Stimulated activated CD8-positive, alpha-beta memory T cell treated with anti-CD3 and anti-CD28 coated beads, Interleukin-15, amount 100 ng/mL, for 48 hours (primary cell): Measurements from ENCODE around the gene KRTAP2-2.
"Not testable (repeated sequence)": the region's sequence is repeated elsewhere in the genome, so short reads cannot be mapped to it uniquely, and the experiment has no call there.

ENCODE experiments used
- DNase-seq, 2 donors: peaks; one replicate each; pipeline ENCODE4 v3.0.0-alpha.2; 2020; ENCODE audit warnings: low read depth in 2 of 2

The KRTAP2-2 gene

GRCh38 chr17:41064301-41064700, 9.3 kb upstream of the KRTAP2-2 start:
- no peak for DNase-seq

GRCh38 chr17:41063449-41063848, 8.4 kb upstream of the KRTAP2-2 start:
- DNase-seq, result no peak

- DNase-seq, result no peak
Measured at GRCh38 chr17:41061964-41062363, 6.9 kb upstream of the KRTAP2-2 start.

- DNase-seq, result no peak
Measured at GRCh38 chr17:41060052-41060604, 5.1 kb upstream of the KRTAP2-2 start, which contains the start of gene KRTAP2-3. Gene KRTAP2-3 (minus strand): TSS chr17:41060114. CDS start chr17:41060050, 64 bp downstream.

GRCh38 chr17:41059276-41060051, 4.4 kb upstream of the KRTAP2-2 start:
- not testable (repeated sequence) for DNase-seq

- DNase-seq, result no peak
Measured at GRCh38 chr17:41058741-41059140, 3.7 kb upstream of the KRTAP2-2 start.

- no peak for DNase-seq
Measured at GRCh38 chr17:41057547-41057946, 2.5 kb upstream of the KRTAP2-2 start.

- not testable (repeated sequence) for DNase-seq
Measured at GRCh38 chr17:41054556-41054955, 474 bp downstream of the KRTAP2-2 start.

GRCh38 chr17:41054025-41054424, 1.0 kb downstream of the KRTAP2-2 start:
- DNase-seq, result no peak

- DNase-seq, result no peak
Measured at GRCh38 chr17:41052566-41052965, 2.5 kb downstream of the KRTAP2-2 start.

GRCh38 chr17:41049110-41049509, 5.9 kb downstream of the KRTAP2-2 start:
- no peak for DNase-seq

GRCh38 chr17:41048441-41048840, 6.6 kb downstream of the KRTAP2-2 start:
- no peak for DNase-seq

- DNase-seq, result not testable (repeated sequence)
Measured at GRCh38 chr17:41046735-41047465, 8.1 kb downstream of the KRTAP2-2 start, which contains the start of gene KRTAP2-1. Gene KRTAP2-1 (minus strand): TSS chr17:41047316. CDS start chr17:41047267, 49 bp downstream.

- DNase-seq, result no peak
Measured at GRCh38 chr17:41042953-41043352, 12.1 kb downstream of the KRTAP2-2 start.

- not testable (repeated sequence) for DNase-seq
Measured at GRCh38 chr17:41040783-41041571, 14.1 kb downstream of the KRTAP2-2 start, which contains the start of gene KRTAP1-1. Gene KRTAP1-1 (minus strand): TSS chr17:41041450. CDS start chr17:41041397, 53 bp downstream.

GRCh38 chr17:41037853-41038350, 17.1 kb downstream of the KRTAP2-2 start:
- no peak for DNase-seq

- DNase-seq, result not testable (repeated sequence)
Measured at GRCh38 chr17:41034346-41034935, 20.6 kb downstream of the KRTAP2-2 start, which contains the start of gene KRTAP1-3. Gene KRTAP1-3 (minus strand): TSS chr17:41034874. CDS start chr17:41034821, 53 bp downstream.

GRCh38 chr17:41029633-41030245, 25.3 kb downstream of the KRTAP2-2 start, which contains the start of gene KRTAP1-4:
Gene KRTAP1-4 (minus strand): TSS chr17:41030195. CDS start chr17:41030078, 117 bp downstream.
- DNase-seq, result no peak

GRCh38 chr17:41026715-41027471, 28.1 kb downstream of the KRTAP2-2 start, which contains the start of gene KRTAP1-5:
Gene KRTAP1-5 (minus strand): TSS chr17:41027208. CDS start chr17:41027155, 53 bp downstream.
- no peak for DNase-seq
